GM23338 (cell line): ENCODE measurements around the gene OR5A1. TPM values are rescaled to one million over a fixed set of nuclear protein-coding genes. Genes with fewer than 3 reads are reported as not detected.

Experiments used
- ATAC-seq: fragments of 200-7000 bp; cut with Tn5 transposase; 3 replicates; pipeline ENCODE4 v1.9.1; 2020
- DNase-seq: peaks from one replicate; pipeline ENCODE4 v3.0.0-alpha.2; 2015; ENCODE audit warnings: low spot score
- H2AFZ ChIP-seq: fragments of 200-600 bp; sonication (generic); 2 replicates; pipeline ENCODE4 v1.8.0; 2016; ENCODE audit warnings: antibody characterized with exemption, mild to moderate bottlenecking, moderate library complexity
- H3F3A ChIP-seq: fragments of 200-600 bp; sonication (generic); replicated peaks from 2 replicates; pipeline ENCODE4 v1.8.0; 2017; ENCODE audit warnings: antibody characterized with exemption, mixed run types, low read depth
- H3K27ac ChIP-seq: fragments of 200-600 bp; sonication (generic); 2 replicates; pipeline ENCODE4 v1.6.1; 2016; ENCODE audit warnings: low read depth
- H3K27me3 ChIP-seq: fragments of 200-600 bp; sonication (generic); 2 replicates; pipeline ENCODE4 v1.8.0; 2016; ENCODE audit warnings: mild to moderate bottlenecking, mixed run types, moderate library complexity; ENCODE audit not compliant: insufficient read depth
- H3K36me3 ChIP-seq: fragments of 200-600 bp; sonication (generic); 2 replicates; pipeline ENCODE4 v1.8.0; 2016; ENCODE audit warnings: mild to moderate bottlenecking; ENCODE audit not compliant: insufficient read depth
- H3K4me1 ChIP-seq: fragments of 200-600 bp; sonication (generic); 2 replicates; pipeline ENCODE4 v1.8.0; 2016; ENCODE audit warnings: mild to moderate bottlenecking, moderate library complexity; ENCODE audit not compliant: insufficient read depth
- H3K4me2 ChIP-seq: fragments of 200-600 bp; sonication (generic); 2 replicates; pipeline ENCODE4 v1.7.1; 2017; ENCODE audit warnings: mixed run types
- H3K4me3 ChIP-seq: fragments of 200-600 bp; sonication (generic); 2 replicates; pipeline ENCODE4 v1.6.1; 2016; ENCODE audit warnings: mixed run types
- H3K79me2 ChIP-seq: fragments of 200-600 bp; sonication (generic); replicated peaks from 2 replicates; pipeline ENCODE4 v1.8.0; 2017; ENCODE audit warnings: mild to moderate bottlenecking; ENCODE audit not compliant: insufficient read depth
- H3K9me2 ChIP-seq: fragments of 200-600 bp; sonication (generic); 2 replicates; pipeline ENCODE4 v1.8.0; 2017; ENCODE audit not compliant: insufficient read depth
- H4K20me1 ChIP-seq: fragments of 200-600 bp; sonication (generic); replicated peaks from 2 replicates; pipeline ENCODE4 v1.8.0; 2017; ENCODE audit warnings: mild to moderate bottlenecking; ENCODE audit not compliant: insufficient read depth
- H3K27ac Mint-ChIP-seq: 2 replicates; pipeline ENCODE4 v1.8.0; 2020; ENCODE audit warnings: inconsistent platforms, mild to moderate bottlenecking, moderate library complexity, mixed read lengths
- H3K27me3 Mint-ChIP-seq: 3 replicates; pipeline ENCODE4 v1.8.0; 2022; ENCODE audit warnings: low read depth, mild to moderate bottlenecking, moderate library complexity, mixed read lengths, inconsistent platforms; ENCODE audit not compliant: insufficient read depth, poor library complexity
- H3K36me3 Mint-ChIP-seq: 3 replicates; pipeline ENCODE4 v1.8.0; 2021; ENCODE audit warnings: low read depth, mild to moderate bottlenecking, inconsistent platforms, moderate library complexity, mixed read lengths
- H3K4me1 Mint-ChIP-seq: 3 replicates; pipeline ENCODE4 v1.8.0; 2020; ENCODE audit warnings: mild to moderate bottlenecking, inconsistent platforms, mixed read lengths
- H3K4me3 Mint-ChIP-seq: 3 replicates; pipeline ENCODE4 v1.8.0; 2021; ENCODE audit warnings: moderate library complexity, mild to moderate bottlenecking, inconsistent platforms, mixed read lengths
- H3K9me3 Mint-ChIP-seq: 3 replicates; pipeline ENCODE4 v1.8.0; 2020; ENCODE audit warnings: moderate library complexity, mild to moderate bottlenecking, inconsistent platforms, mixed read lengths
- CREB1 ChIP-seq: fragments of 250-450 bp; sonication (Bioruptor Pico); IDR thresholded peaks from 2 replicates; pipeline ENCODE4 v1.5.0; 2020; ENCODE audit warnings: low read depth, mild to moderate bottlenecking, moderate library complexity
- ETS1 ChIP-seq: IDR thresholded peaks from 2 replicates; pipeline ENCODE4 v1.6.1; 2016; ENCODE audit warnings: antibody characterized with exemption
- EZH2 ChIP-seq: fragments of 200-600 bp; sonication (generic); IDR thresholded peaks from one replicate; pipeline ENCODE4 v1.8.0; 2017; ENCODE audit warnings: antibody characterized with exemption, mild to moderate bottlenecking, low read depth; ENCODE audit not compliant: unreplicated experiment
- EZH2phosphoT487 ChIP-seq: fragments of 200-600 bp; sonication (generic); IDR thresholded peaks from one replicate; pipeline ENCODE4 v1.8.1; 2018; ENCODE audit warnings: antibody characterized with exemption; ENCODE audit not compliant: unreplicated experiment
- JUNB ChIP-seq: IDR thresholded peaks from one replicate; pipeline ENCODE4 v1.6.1; 2016; ENCODE audit warnings: antibody characterized with exemption; ENCODE audit not compliant: unreplicated experiment
- NANOG ChIP-seq: IDR thresholded peaks from 2 replicates; pipeline ENCODE4 v1.6.1; 2016; ENCODE audit warnings: antibody characterized with exemption, borderline replicate concordance
- POLR2AphosphoS5 ChIP-seq: IDR thresholded peaks from 2 replicates; pipeline ENCODE4 v1.6.1; 2016; ENCODE audit warnings: antibody characterized with exemption, low read depth
- STAT1 ChIP-seq: IDR thresholded peaks from one replicate; pipeline ENCODE4 v1.6.1; 2016; ENCODE audit warnings: antibody characterized with exemption; ENCODE audit not compliant: unreplicated experiment
- ZNF114 ChIP-seq: fragments of 250-450 bp; sonication (Bioruptor Pico); IDR thresholded peaks from 2 replicates; pipeline ENCODE4 v1.5.0; 2020; ENCODE audit warnings: mild to moderate bottlenecking, moderate library complexity
- ZNF331 ChIP-seq: fragments of 250-450 bp; sonication (Bioruptor Pico); IDR thresholded peaks from 2 replicates; pipeline ENCODE4 v1.5.0; 2020; ENCODE audit warnings: low read depth, mild to moderate bottlenecking, moderate library complexity
- polyA plus RNA-seq: library from polyadenylated mRNA; unstranded; fragments of >200 nt; fragmentation: Nextera tagmentation; extraction: Ambion mirVana; gene quantifications from 2 replicates; pipeline ENCODE4 v1.2.1, GENCODE V29; 2016
- total RNA-seq: library from RNA; depleted of rRNA; stranded (reverse); fragments of >200 nt; shearing (Covaris generic); gene quantifications from 2 replicates; pipeline ENCODE4 v1.2.3, GENCODE V29; 2014
- TF ChIP-seq, protein P1 (sequence below), 2 experiments: fragments of 200-600 bp in 1 of 2; sonication (generic) in 1 of 2; conservative IDR thresholded peaks; 2 replicates each; pipeline versions ENCODE4 v1.5.1 to v1.6.1; 2016 to 2017; ENCODE audit warnings: antibody characterized with exemption in 2 of 2, low read depth in 2 of 2, mild to moderate bottlenecking in 2 of 2, moderate library complexity in 1 of 2
- TF ChIP-seq, protein P2 (sequence below): fragments of 250-450 bp; sonication (Bioruptor Pico); IDR thresholded peaks from 2 replicates; pipeline ENCODE4 v1.5.0; 2020; ENCODE audit warnings: mild to moderate bottlenecking, moderate library complexity

The OR5A1 gene
- total and polyA plus RNA-seq, 2 experiments from 2014 or later: 0.03 TPM; not detected in 1

- TF ChIP-seq, protein P1, sequence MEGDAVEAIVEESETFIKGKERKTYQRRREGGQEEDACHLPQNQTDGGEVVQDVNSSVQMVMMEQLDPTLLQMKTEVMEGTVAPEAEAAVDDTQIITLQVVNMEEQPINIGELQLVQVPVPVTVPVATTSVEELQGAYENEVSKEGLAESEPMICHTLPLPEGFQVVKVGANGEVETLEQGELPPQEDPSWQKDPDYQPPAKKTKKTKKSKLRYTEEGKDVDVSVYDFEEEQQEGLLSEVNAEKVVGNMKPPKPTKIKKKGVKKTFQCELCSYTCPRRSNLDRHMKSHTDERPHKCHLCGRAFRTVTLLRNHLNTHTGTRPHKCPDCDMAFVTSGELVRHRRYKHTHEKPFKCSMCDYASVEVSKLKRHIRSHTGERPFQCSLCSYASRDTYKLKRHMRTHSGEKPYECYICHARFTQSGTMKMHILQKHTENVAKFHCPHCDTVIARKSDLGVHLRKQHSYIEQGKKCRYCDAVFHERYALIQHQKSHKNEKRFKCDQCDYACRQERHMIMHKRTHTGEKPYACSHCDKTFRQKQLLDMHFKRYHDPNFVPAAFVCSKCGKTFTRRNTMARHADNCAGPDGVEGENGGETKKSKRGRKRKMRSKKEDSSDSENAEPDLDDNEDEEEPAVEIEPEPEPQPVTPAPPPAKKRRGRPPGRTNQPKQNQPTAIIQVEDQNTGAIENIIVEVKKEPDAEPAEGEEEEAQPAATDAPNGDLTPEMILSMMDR (conservative IDR thresholded peaks at IDR 0.05; ENCODE audit: low read depth in 2 of 2): no peak
Observed at GRCh38 chr11:59394186-59394585, 42.1 kb upstream of the OR5A1 start (continued).

GRCh38 chr11:59400461-59401261 is 35.6 kb upstream of the OR5A1 start:
- Mint-ChIP-seq H3K4me1 (no peaks in the 10 kb centered on the region), H3K4me3 (no peak overlapping the region), H3K27ac (no peak overlapping the region), H3K9me3 (peaks cover 60% of the 10 kb centered on the region), H3K36me3 (peaks cover 24% of the 10 kb centered on the region), H3K27me3 (no peaks in the 10 kb centered on the region)
- H3F3A ChIP-seq: no peaks in the 10 kb centered on the region
- ATAC-seq (no peak), DNase-seq (no peak)
- H3K4me2 ChIP-seq: no peak overlapping the region
- no peaks in the 10 kb centered on the region for H3K4me1 ChIP-seq
- no peaks in the 10 kb centered on the region for H4K20me1 ChIP-seq
- no peak overlapping the region for H2AFZ ChIP-seq
- H3K9me2 ChIP-seq: peaks cover 4% of the 10 kb centered on the region; the same call in 1 of the 2 replicates
- H3K36me3 ChIP-seq: peaks cover 4% of the 10 kb centered on the region
- no peak overlapping the region for H3K4me3 ChIP-seq
- H3K27me3 ChIP-seq: no peaks in the 10 kb centered on the region
- no peaks in the 10 kb centered on the region for H3K79me2 ChIP-seq
- H3K27ac ChIP-seq: no peak overlapping the region
- no peak for TF ChIP-seq ZNF114 (CRISPR knock-in tag)
- TF ChIP-seq ETS1: no peak
- TF ChIP-seq STAT1: no peak
- TF ChIP-seq, protein P1 (conservative IDR thresholded peaks at IDR 0.05; ENCODE audit: low read depth in 2 of 2): no peak
- TF ChIP-seq EZH2: no peak
- TF ChIP-seq ZNF331 (CRISPR knock-in tag): no peak
- TF ChIP-seq NANOG: no peak
- TF ChIP-seq CREB1 (CRISPR knock-in tag): no peak
- TF ChIP-seq EZH2phosphoT487: no peak
- TF ChIP-seq POLR2AphosphoS5: no peak
- TF ChIP-seq, protein P2, sequence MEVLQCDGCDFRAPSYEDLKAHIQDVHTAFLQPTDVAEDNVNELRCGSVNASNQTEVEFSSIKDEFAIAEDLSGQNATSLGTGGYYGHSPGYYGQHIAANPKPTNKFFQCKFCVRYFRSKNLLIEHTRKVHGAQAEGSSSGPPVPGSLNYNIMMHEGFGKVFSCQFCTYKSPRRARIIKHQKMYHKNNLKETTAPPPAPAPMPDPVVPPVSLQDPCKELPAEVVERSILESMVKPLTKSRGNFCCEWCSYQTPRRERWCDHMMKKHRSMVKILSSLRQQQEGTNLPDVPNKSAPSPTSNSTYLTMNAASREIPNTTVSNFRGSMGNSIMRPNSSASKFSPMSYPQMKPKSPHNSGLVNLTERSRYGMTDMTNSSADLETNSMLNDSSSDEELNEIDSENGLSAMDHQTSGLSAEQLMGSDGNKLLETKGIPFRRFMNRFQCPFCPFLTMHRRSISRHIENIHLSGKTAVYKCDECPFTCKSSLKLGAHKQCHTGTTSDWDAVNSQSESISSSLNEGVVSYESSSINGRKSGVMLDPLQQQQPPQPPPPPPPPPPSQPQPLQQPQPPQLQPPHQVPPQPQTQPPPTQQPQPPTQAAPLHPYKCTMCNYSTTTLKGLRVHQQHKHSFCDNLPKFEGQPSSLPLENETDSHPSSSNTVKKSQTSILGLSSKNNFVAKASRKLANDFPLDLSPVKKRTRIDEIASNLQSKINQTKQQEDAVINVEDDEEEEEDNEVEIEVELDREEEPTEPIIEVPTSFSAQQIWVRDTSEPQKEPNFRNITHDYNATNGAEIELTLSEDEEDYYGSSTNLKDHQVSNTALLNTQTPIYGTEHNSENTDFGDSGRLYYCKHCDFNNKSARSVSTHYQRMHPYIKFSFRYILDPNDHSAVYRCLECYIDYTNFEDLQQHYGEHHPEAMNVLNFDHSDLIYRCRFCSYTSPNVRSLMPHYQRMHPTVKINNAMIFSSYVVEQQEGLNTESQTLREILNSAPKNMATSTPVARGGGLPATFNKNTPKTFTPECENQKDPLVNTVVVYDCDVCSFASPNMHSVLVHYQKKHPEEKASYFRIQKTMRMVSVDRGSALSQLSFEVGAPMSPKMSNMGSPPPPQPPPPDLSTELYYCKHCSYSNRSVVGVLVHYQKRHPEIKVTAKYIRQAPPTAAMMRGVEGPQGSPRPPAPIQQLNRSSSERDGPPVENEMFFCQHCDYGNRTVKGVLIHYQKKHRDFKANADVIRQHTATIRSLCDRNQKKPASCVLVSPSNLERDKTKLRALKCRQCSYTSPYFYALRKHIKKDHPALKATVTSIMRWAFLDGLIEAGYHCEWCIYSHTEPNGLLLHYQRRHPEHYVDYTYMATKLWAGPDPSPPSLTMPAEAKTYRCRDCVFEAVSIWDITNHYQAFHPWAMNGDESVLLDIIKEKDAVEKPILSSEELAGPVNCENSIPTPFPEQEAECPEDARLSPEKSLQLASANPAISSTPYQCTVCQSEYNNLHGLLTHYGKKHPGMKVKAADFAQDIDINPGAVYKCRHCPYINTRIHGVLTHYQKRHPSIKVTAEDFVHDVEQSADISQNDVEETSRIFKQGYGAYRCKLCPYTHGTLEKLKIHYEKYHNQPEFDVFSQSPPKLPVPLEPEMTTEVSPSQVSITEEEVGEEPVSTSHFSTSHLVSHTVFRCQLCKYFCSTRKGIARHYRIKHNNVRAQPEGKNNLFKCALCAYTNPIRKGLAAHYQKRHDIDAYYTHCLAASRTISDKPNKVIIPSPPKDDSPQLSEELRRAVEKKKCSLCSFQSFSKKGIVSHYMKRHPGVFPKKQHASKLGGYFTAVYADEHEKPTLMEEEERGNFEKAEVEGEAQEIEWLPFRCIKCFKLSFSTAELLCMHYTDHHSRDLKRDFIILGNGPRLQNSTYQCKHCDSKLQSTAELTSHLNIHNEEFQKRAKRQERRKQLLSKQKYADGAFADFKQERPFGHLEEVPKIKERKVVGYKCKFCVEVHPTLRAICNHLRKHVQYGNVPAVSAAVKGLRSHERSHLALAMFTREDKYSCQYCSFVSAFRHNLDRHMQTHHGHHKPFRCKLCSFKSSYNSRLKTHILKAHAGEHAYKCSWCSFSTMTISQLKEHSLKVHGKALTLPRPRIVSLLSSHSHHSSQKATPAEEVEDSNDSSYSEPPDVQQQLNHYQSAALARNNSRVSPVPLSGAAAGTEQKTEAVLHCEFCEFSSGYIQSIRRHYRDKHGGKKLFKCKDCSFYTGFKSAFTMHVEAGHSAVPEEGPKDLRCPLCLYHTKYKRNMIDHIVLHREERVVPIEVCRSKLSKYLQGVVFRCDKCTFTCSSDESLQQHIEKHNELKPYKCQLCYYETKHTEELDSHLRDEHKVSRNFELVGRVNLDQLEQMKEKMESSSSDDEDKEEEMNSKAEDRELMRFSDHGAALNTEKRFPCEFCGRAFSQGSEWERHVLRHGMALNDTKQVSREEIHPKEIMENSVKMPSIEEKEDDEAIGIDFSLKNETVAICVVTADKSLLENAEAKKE (CRISPR knock-in tag): no peak
- TF ChIP-seq JUNB: no peak
